HG02981 (cell line): Measurements from ENCODE around the gene PTPRU.
"Not testable (repeated sequence)": the region's sequence is repeated elsewhere in the genome, so short reads cannot be mapped to it uniquely, and the experiment has no call there.

ENCODE experiments used
- ATAC-seq: cut with Tn5 transposase; IDR thresholded peaks from one replicate; pipeline ENCODE4 v1.9.1; 2021; ENCODE audit warnings: mild to moderate bottlenecking, moderate library complexity; ENCODE audit not compliant: unreplicated experiment

The PTPRU gene

GRCh38 chr1:29221296-29221695 lies 15.0 kb upstream of the PTPRU start:
- no peak for ATAC-seq

GRCh38 chr1:29222260-29222659 lies 14.1 kb upstream of the PTPRU start:
- not testable (repeated sequence) for ATAC-seq

- ATAC-seq: no peak
These were observed 13.6 kb upstream of the PTPRU start for GRCh38 chr1:29222686-29223085.

- no peak for ATAC-seq
These were observed 12.8 kb upstream of the PTPRU start for GRCh38 chr1:29223521-29223920.

- ATAC-seq: no peak
These were observed 11.9 kb upstream of the PTPRU start for GRCh38 chr1:29224356-29224837.

GRCh38 chr1:29225361-29225760 lies 11.0 kb upstream of the PTPRU start:
- ATAC-seq: no peak

- no peak for ATAC-seq
These were observed 8.8 kb upstream of the PTPRU start for GRCh38 chr1:29227511-29227910.

GRCh38 chr1:29230204-29230552 lies 6.1 kb upstream of the PTPRU start:
- no peak for ATAC-seq

- peak; percentile 96 for ATAC-seq
These were observed 5.6 kb upstream of the PTPRU start, which contains the start of gene MECR for GRCh38 chr1:29230553-29231378. MECR (minus strand) TSS chr1:29230934; CDS start chr1:29230906, 28 bp downstream.

GRCh38 chr1:29232387-29232786 lies 3.9 kb upstream of the PTPRU start:
- no peak for ATAC-seq

- no peak for ATAC-seq
These were observed 2.6 kb upstream of the PTPRU start for GRCh38 chr1:29233693-29234092.

- no peak for ATAC-seq
These were observed 1.9 kb upstream of the PTPRU start for GRCh38 chr1:29234471-29234870.

GRCh38 chr1:29234881-29235280 lies 1.4 kb upstream of the PTPRU start:
- not testable (repeated sequence) for ATAC-seq

- ATAC-seq: no peak
These were observed 398 bp downstream of the PTPRU start for GRCh38 chr1:29236712-29237128.

GRCh38 chr1:29237129-29237821 lies 953 bp downstream of the PTPRU start:
- ATAC-seq: no peak

GRCh38 chr1:29237852-29238619 lies 1.7 kb downstream of the PTPRU start:
- ATAC-seq: no peak

- no peak for ATAC-seq
These were observed 2.3 kb downstream of the PTPRU start for GRCh38 chr1:29238620-29239002.

- ATAC-seq: no peak
These were observed 2.8 kb downstream of the PTPRU start for GRCh38 chr1:29239142-29239541.

- ATAC-seq: no peak
These were observed 4.1 kb downstream of the PTPRU start for GRCh38 chr1:29240400-29240837.

GRCh38 chr1:29240986-29241385 lies 4.7 kb downstream of the PTPRU start:
- no peak for ATAC-seq
